Keratinocyte (primary cell): ENCODE measurements around the gene SPATA12.

ENCODE experiments used
- EZH2 ChIP-seq: IDR thresholded peaks from one replicate; pipeline ENCODE4 v1.6.1; 2012; ENCODE audit warnings: inconsistent platforms, mild to moderate bottlenecking, low read length, moderate library complexity
- TF ChIP-seq, protein P1 (sequence below), 3 experiments: IDR thresholded peaks in 1 of 3; conservative IDR thresholded peaks in 1 of 3; optimal IDR thresholded peaks in 1 of 3; 2 replicates in 2 of 3; 3 replicates in 1 of 3; pipeline versions ENCODE3 to v1.5.1; 2011; ENCODE audit warnings: low read length in 3 of 3, mild to moderate bottlenecking in 3 of 3, moderate library complexity in 2 of 3, control low read depth in 1 of 3, inconsistent platforms in 1 of 3; ENCODE audit not compliant: insufficient read depth in 2 of 3; ENCODE audit errors: extremely low read depth in 1 of 3

GRCh38 chr3:57089043-57089442, 28.6 kb downstream of the SPATA12 start:
- TF ChIP-seq, protein P1, sequence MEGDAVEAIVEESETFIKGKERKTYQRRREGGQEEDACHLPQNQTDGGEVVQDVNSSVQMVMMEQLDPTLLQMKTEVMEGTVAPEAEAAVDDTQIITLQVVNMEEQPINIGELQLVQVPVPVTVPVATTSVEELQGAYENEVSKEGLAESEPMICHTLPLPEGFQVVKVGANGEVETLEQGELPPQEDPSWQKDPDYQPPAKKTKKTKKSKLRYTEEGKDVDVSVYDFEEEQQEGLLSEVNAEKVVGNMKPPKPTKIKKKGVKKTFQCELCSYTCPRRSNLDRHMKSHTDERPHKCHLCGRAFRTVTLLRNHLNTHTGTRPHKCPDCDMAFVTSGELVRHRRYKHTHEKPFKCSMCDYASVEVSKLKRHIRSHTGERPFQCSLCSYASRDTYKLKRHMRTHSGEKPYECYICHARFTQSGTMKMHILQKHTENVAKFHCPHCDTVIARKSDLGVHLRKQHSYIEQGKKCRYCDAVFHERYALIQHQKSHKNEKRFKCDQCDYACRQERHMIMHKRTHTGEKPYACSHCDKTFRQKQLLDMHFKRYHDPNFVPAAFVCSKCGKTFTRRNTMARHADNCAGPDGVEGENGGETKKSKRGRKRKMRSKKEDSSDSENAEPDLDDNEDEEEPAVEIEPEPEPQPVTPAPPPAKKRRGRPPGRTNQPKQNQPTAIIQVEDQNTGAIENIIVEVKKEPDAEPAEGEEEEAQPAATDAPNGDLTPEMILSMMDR (optimal IDR thresholded peaks at IDR 0.05 in 1 of 3, IDR thresholded peaks at IDR 0.05 in 1 of 3, conservative IDR thresholded peaks at IDR 0.05 in 1 of 3; ENCODE audit: extremely low read depth in 1 of 3, insufficient read depth in 2 of 3, low read length in 3 of 3) = no peak
- TF ChIP-seq EZH2 = no peak
